GM12801 (cell line): ENCODE results near the gene DHRS3.

Experiments
- CTCF ChIP-seq: IDR thresholded peaks from one replicate; pipeline ENCODE4 v1.5.1; 2011; ENCODE audit warnings: control low read depth; ENCODE audit not compliant: insufficient read length; ENCODE audit errors: extremely low read depth

DHRS3 gene

GRCh38 chr1:12574757-12575139 is 43.3 kb downstream of the DHRS3 start:
- no peak for TF ChIP-seq CTCF

GRCh38 chr1:12573015-12573825 is 44.8 kb downstream of the DHRS3 start:
- TF ChIP-seq CTCF = no peak

DNA sequence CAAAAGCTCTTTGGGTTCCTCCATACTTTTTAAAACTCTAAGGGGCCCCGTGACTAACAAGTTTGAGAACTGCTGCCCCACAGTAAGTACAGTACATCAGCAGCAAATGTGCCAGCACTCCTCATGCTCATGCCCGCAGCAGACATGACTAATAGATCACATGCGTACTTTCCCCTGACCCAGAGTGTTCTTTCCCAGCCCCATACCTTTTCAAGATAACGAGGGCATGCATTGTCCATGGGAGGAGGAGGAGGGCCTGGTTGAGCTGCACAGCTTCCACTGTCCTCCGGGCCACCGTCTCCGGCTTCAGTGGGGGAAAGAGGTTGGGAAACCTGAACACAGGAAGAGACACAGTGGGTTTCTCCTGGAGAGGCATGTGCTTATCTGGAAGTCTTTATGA is 45.5 kb downstream of the DHRS3 start:
- TF ChIP-seq CTCF = no peak

DNA sequence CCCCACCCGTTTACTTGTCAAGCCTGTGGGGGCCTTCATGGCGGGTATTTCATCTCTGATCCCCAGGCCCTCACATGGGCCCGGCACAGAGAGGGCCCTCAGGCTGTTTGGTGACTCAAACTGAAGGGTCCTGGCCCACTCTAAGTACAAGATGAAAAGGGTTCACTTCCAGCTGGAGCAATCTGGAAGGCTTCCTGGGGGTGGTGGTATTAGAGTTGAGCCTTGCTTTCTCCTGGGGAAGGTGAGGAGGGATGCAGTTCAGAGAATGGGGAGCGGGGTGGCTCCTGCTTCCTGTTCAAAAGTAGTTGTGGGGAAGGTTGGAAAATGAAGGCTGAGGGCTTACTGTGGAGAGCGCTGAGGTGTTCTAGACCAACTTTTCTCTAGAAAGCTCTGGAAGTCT is 47.7 kb downstream of the DHRS3 start:
- no peak for TF ChIP-seq CTCF

DNA sequence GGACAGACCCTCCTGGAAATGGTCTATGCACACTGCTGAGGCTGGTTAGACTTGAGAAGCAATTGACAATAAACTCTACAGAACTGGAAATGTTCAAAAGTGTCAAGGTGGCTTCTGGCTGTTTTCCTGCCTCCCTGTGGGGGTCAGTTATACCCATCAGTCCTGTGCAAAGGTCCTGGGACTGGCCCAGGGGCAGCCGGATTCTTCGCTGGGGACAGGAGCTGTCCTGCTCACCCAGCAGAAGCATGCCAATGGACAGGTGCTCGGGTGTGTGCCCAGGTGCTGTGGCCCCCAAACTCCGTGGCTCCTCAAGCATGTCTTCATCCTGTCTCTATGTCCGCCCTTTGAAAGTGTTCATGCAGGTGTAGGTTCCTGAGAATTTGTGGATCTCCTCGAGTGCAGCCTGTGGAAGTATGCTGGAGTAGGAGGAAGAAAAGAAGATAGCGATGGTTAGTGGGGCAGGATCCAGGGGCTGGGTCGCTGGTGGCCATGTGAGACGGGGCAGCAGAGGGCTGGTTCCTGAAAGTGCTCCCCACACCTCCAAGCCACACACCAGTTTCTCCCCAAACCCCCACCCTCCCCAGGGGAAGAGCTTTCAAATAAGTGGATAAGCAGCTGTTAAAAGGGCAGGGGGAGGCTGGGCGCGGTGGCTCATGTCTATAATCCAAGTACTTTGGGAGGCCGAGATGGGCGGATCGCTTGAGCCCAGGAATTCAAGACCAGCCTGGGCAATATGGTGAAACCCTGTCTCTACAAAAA is 49.8 kb downstream of the DHRS3 start:
- no peak for TF ChIP-seq CTCF

- TF ChIP-seq CTCF = no peak
Measured at GRCh38 chr1:12567288-12567819, 50.7 kb downstream of the DHRS3 start.

- no peak for TF ChIP-seq CTCF
Measured at GRCh38 chr1:12566484-12567287, 51.3 kb downstream of the DHRS3 start.
